Measurements from ENCODE around the gene KCND2.

Gene KCND2

GRCh38 chr7:120311028-120311788, 38.2 kb downstream of the KCND2 start:
- no peak for DNase-seq

DNA sequence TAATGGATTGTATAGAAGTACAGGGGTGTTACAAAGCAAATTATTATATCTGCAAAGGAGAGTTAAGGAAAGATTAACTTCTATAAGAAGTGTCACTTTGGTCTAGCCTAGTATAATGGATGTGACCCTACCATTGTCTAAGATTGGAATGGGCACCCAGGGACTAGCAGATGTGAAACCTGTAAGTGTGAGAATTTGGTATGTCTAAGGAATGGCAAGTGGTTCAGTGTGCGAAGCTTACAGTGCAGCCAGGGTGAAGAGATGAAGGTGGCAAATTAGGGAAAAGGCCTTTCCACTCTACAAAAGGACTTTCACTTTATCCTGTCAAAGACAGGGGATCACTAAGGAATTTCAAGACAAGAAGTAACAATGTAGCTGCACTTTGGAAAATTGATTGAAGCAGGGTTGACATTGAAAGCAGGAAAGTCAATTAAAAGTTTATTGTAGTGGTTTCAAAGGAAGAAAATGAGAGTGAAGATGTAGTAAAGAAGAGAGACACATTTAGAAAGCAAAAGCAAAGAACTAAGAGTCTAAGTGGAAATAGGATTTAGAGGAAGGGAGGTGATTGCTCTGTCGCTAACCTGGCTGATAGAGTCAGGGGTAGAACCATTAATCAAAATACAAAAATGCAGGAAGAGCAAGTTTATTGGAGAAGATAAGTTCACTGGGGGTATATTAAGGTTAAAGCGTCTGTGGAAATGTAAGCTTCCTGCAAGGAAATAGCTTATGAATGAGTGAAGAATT, 47.4 kb downstream of the KCND2 start:
- no peak for DNase-seq

- no peak for DNase-seq
Observed at GRCh38 chr7:120327054-120327453, 54.1 kb downstream of the KCND2 start.

- DNase-seq, result no peak
Observed at GRCh38 chr7:120332433-120332832, 59.5 kb downstream of the KCND2 start.

DNA sequence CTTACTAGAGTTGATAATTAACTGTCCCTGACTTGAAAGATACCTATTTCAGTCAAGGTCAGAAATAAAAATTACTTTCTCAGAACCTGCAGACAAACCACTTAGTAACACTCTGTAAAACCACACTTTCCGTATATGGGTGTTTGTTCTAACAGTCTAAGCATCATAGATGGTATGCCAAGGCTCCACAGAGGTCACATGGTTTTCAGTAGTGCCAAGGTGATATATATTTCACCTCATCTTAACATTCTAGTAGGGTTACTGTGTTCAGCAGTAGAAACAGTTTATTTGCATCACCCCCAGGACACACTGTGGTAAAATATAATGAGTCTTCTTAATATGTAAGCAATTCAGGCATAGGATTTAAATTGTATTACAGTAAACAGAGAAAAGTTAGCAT, 61.5 kb downstream of the KCND2 start:
- DNase-seq, result no peak

DNA sequence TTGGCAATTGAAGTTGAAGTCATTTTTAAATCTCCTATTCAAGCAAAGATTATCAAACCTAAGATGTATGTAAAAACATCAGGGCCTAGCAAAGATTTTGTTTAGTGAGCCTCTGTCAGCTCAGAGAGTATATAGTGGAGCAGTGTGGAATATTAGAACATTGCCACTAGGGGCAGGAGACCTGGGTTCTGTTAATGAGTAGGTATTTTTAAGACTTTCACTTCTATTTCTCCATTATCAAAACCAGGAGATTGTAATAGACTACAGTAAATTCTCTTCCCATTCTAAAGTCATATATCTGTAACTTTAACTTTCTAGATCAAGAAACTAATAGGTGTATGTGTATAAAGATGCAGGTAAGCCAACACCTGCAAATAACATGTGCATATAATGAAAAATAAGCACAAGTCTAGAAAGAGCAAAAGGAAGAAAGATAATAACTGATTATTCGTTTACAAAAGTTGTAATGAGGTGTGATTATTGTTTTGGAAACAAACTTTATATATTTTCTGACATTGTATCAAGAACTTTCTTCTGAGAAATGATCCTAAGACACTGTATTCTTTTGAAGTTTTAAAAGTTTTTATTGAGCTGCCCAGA, 64.4 kb downstream of the KCND2 start:
- peak; percentile 3 for DNase-seq

DNA sequence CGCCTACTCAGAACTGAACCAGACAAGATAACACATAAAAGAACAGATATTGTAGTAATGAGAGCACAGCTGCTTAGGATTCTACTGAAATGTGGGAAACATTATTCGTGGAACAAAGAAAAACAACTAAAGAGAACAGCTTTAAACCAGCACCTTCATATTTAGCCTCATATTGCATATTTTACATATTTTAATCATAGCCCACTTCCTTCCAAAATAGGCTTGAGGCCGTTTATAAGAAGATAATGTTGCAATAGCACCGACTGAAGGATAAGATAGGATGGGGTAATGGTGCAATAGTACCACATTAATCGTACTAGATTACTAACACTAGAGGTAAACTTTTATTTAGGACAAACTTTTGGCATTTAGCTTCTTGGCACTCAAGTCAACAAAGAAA, 71.3 kb downstream of the KCND2 start:
- DNase-seq, result no peak

DNA sequence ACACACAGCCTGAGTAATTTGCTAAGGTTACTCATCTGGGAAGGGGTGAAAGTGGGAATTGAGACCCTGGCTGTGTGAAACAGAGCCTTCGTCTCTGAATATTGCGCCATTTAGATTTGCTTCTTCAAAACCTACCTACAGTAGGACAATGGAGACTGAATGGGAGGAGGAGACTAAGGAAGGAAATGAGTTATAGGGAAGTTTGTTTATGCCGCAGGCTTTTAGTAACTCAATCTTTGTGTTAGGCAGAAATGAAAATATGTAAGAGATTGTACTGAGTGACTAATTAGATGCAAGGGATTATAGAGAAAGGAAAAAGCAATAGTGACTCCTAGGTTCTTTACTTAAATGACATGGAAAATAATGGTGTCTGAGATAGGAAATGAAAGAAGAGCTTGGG, 80.2 kb downstream of the KCND2 start:
- no peak for DNase-seq

- DNase-seq, result no peak
Observed at GRCh38 chr7:120360918-120361317, 87.9 kb downstream of the KCND2 start.

DNA sequence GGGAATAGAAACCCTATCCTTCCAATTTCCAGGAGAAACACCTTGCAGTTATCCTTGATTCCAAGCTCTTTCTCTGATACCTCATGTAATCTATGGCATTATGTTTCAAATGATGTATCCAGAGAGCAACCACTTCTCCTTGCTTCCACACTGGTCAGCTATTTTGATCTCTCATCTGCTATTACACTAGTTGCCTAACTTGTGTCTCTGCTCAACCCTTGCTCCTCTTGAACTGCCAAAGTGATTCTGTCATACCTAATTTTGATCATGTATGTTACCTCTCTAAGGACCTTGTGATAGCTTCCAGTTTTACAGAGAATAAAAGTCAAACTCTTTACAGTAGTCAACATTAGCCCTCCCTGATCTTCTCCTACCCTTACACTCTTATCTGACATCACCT, 90.4 kb downstream of the KCND2 start:
- no peak for DNase-seq

- DNase-seq, result no peak
Observed at GRCh38 chr7:120370954-120371353, 98.0 kb downstream of the KCND2 start.

- DNase-seq, result no peak
Observed at GRCh38 chr7:120373174-120373573, 100.2 kb downstream of the KCND2 start.

DNA sequence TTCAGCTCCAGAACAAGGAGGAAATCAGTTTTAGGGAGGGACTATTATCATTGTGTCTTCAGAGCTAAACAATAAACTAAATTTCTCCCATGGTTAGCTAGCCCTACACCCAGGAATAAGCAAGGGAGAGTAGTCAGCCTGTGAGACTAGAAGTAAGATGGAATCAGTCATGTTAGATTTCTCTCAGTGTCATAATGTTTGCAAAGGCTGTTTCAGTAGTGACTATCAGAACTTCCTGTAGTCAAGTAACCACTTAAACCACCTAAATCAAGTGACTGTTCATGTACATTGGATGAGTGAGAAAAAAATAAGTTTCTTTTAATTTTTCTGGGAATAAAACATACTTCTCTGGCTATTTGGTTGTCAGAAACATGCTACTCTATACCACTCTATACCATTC, 121.6 kb downstream of the KCND2 start:
- no peak for DNase-seq

GRCh38 chr7:120395526-120396019, 122.6 kb downstream of the KCND2 start:
- no peak for DNase-seq

GRCh38 chr7:120398284-120399000, 125.5 kb downstream of the KCND2 start:
- no peak for DNase-seq

DNA sequence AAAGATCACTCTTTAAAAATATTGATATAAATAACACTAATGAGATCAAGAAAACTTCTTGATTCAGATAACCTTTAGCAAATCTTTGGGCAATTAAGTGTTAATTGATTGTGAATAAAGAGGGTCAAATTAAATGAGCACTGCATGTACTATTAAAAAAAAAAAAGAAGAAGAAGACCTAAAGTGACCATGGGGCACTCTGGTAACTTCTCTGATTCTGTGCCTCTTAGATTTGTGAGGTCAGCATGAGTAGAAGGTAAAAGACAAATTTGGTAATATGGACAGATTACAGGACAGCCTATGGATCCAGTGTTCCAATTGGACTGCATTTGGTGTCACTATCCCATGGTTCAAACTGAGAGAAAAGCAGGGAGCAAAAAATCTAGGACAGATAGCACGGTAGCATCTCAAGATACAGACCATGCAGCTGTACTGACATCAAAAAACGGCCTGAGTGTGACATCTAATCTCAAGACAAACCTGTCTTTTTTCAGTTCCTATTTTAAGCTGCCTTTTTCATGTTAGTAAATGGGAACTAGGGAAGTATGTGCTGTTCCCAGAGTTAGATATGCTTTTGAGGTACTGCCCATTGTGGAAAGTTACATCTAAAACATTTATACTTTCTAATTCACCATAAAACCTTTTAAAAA, 128.0 kb downstream of the KCND2 start:
- no peak for DNase-seq

DNA sequence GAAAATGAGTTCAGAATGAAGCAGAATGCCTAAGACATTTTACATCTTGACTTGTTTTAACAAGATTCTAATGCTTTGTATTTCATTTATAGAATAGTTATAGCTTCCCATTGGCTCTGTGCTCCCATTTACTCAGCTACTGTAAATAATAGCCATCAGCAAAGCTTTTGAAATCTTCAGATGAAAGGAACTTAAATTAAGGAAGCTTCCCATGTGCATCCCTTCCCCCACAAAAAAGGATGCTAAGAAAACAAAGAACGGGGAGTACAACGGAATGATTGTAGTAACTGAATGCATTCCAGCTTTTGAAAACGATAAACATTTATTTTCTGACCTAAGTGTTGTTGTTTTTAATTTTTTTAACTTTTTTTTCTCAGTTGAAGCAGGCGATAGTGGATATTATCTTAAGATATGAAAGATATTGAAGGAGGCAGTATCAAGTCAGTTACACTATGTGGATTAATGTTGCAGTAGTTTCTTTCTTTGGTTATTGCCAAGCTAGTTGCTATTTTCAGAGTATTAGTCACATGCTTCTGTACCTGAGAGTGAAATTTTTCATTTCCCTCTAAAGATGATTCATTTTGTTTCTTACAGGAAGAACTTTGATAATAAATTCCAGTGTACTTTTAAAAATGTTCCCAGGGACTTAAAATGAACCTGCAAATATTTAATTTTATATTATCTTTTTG, 129.2 kb downstream of the KCND2 start:
- peak; percentile 34 for DNase-seq

GRCh38 chr7:120402801-120403200, 129.8 kb downstream of the KCND2 start:
- DNase-seq, result no peak

- peak; percentile 45 for DNase-seq
Observed at GRCh38 chr7:120404042-120404441, 131.1 kb downstream of the KCND2 start.

- DNase-seq, result no peak
Observed at GRCh38 chr7:120405652-120406051, 132.7 kb downstream of the KCND2 start.

GRCh38 chr7:120407010-120407409, 134.0 kb downstream of the KCND2 start:
- DNase-seq, result no peak
